H1 (cell line): ENCODE measurements around the gene ZNRF2.

ENCODE experiments used
- CHD1 ChIP-seq: IDR thresholded peaks from 2 replicates; pipeline ENCODE4 v1.6.1; 2012; ENCODE audit warnings: low read depth, low read length, improper control_type of control experiment
- CTCF ChIP-seq, 3 experiments: IDR thresholded peaks; 1 replicate in 2 of 3; 2 replicates in 1 of 3; pipeline versions ENCODE4 v1.5.1 to v1.6.1; 2011; ENCODE audit warnings: low read length in 3 of 3, mild to moderate bottlenecking in 3 of 3, inconsistent platforms in 2 of 3, low read depth in 1 of 3, moderate library complexity in 1 of 3; ENCODE audit not compliant: insufficient read depth in 1 of 3; ENCODE audit errors: control extremely low read depth in 1 of 3
- EGR1 ChIP-seq: IDR thresholded peaks from 2 replicates; pipeline ENCODE4 v1.6.1; 2011; ENCODE audit warnings: low read depth, low read length, borderline replicate concordance
- EZH2 ChIP-seq: fragments of 200-600 bp; sonication (generic); IDR thresholded peaks from 2 replicates; pipeline ENCODE4 v1.7.1; 2012; ENCODE audit warnings: low read depth, mild to moderate bottlenecking, moderate library complexity, low read length, inconsistent platforms; ENCODE audit not compliant: severe bottlenecking
- GABPA ChIP-seq: IDR thresholded peaks from 2 replicates; pipeline ENCODE4 v1.6.1; 2011; ENCODE audit warnings: mild to moderate bottlenecking, low read length, moderate library complexity, borderline replicate concordance; ENCODE audit not compliant: insufficient read depth
- JUN ChIP-seq: IDR thresholded peaks from 2 replicates; pipeline ENCODE4 v1.6.1; 2011; ENCODE audit warnings: low read depth, mild to moderate bottlenecking, improper control_type of control experiment, low read length
- MAX ChIP-seq: IDR thresholded peaks from 2 replicates; pipeline ENCODE4 v1.6.1; 2012; ENCODE audit warnings: inconsistent platforms
- POLR2A ChIP-seq, 2 experiments: IDR thresholded peaks; 1 replicate in 1 of 2; 2 replicates in 1 of 2; pipeline ENCODE4 v1.6.1; 2011; ENCODE audit warnings: low read depth in 2 of 2, low read length in 2 of 2, mild to moderate bottlenecking in 2 of 2; ENCODE audit errors: control extremely low read depth in 1 of 2
- POLR2AphosphoS5 ChIP-seq: IDR thresholded peaks from 2 replicates; pipeline ENCODE4 v1.6.1; 2011; ENCODE audit warnings: low read depth, low read length
- RXRA ChIP-seq: IDR thresholded peaks from 2 replicates; pipeline ENCODE4 v1.6.1; 2011; ENCODE audit warnings: low read depth, mild to moderate bottlenecking, low read length, moderate library complexity; ENCODE audit not compliant: insufficient read depth
- SIX5 ChIP-seq: IDR thresholded peaks from 2 replicates; pipeline ENCODE4 v1.6.1; 2011; ENCODE audit warnings: mild to moderate bottlenecking, low read depth, low read length
- YY1 ChIP-seq: IDR thresholded peaks from 2 replicates; pipeline ENCODE4 v1.6.1; 2011; ENCODE audit warnings: low read depth, mild to moderate bottlenecking, low read length

- TF ChIP-seq YY1: no peak
- no peak for TF ChIP-seq EGR1
- no peak for TF ChIP-seq CTCF (IDR thresholded peaks at IDR 0.05; ENCODE audit: control extremely low read depth in 1 of 3, insufficient read depth in 1 of 3, low read depth in 1 of 3, low read length in 3 of 3)
- TF ChIP-seq EZH2: no peak
- TF ChIP-seq GABPA: no peak
- TF ChIP-seq POLR2A (IDR thresholded peaks at IDR 0.05; ENCODE audit: control extremely low read depth in 1 of 2, low read depth in 2 of 2, low read length in 2 of 2): no peak
- TF ChIP-seq POLR2AphosphoS5: no peak
- TF ChIP-seq RXRA: no peak
- TF ChIP-seq CHD1: no peak
- no peak for TF ChIP-seq MAX
- no peak for TF ChIP-seq SIX5
- TF ChIP-seq JUN: no peak
Observed at GRCh38 chr7:30379131-30379530, 94.7 kb downstream of the ZNRF2 start.
